ENCODE data around the gene NRXN3. TPM values are rescaled to one million over a fixed set of nuclear protein-coding genes. Genes with fewer than 3 reads are reported as not detected.

NRXN3 gene
- total and polyA plus RNA-seq, 2 of the 4 experiments (the other 2 are of a cell fraction): 4.8 to 25.1 TPM

- TF ChIP-seq RFX5 (IDR thresholded peaks at IDR 0.05; ENCODE audit: low read depth, low read length) (no peak), BHLHE40 (IDR thresholded peaks at IDR 0.05; ENCODE audit: low read depth, low read length) (no peak)
These were observed 880.9 kb downstream of the NRXN3 start (continued) for GRCh38 chr14:79050787-79051727.

- Histone ChIP-seq H3K23ac (ENCODE audit: low read depth, low read length) (no peak overlapping the region), H3K9me3 (ENCODE audit: control insufficient read depth, insufficient read depth, low read length) (no peaks in the 10 kb centered on the region; the same call in 1 of the 2 replicates), H4K91ac (ENCODE audit: insufficient read depth, low read depth, low read length) (no peak overlapping the region), H3K9me1 (ENCODE audit: insufficient read depth, low read length) (no peaks in the 10 kb centered on the region), H2BK5ac (ENCODE audit: low read depth, low read length, poor library complexity, severe bottlenecking) (no peak overlapping the region), H3K14ac (replicated peaks; ENCODE audit: low read depth, low read length) (no peak overlapping the region), H3K4me1 (ENCODE audit: control insufficient read depth, insufficient read depth, low read length) (no peaks in the 10 kb centered on the region; the same call in 1 of the 2 replicates), H3K27me3 (ENCODE audit: control insufficient read depth, insufficient read depth, low read length) (peaks cover 53% of the 10 kb centered on the region), H2BK15ac (ENCODE audit: low read depth, low read length) (no peak overlapping the region), H4K5ac (ENCODE audit: low read depth, low read length) (no peak overlapping the region), H3K36me3 (ENCODE audit: control insufficient read depth, insufficient read depth, low read length) (no peaks in the 10 kb centered on the region), H4K20me1 (ENCODE audit: insufficient read depth, low read length) (peaks cover 3% of the 10 kb centered on the region; the same call in 1 of the 2 replicates), H2AK9ac (replicated peaks; ENCODE audit: low read depth, low read length, poor library complexity) (no peak overlapping the region), H3K18ac (ENCODE audit: low read depth, low read length) (no peak overlapping the region), H3K56ac (ENCODE audit: extremely low read depth, insufficient read depth, low read length) (no peak overlapping the region), H3K27ac (ENCODE audit: insufficient read depth, low read length) (no peak overlapping the region), H3K4me2 (ENCODE audit: low read depth, low read length) (no peak overlapping the region), H3K9ac (ENCODE audit: low read depth, low read length) (no peak overlapping the region), H4K8ac (ENCODE audit: low read depth in 2 of 2, low read length in 2 of 2) (no peak overlapping the region), H3K4me3 (ENCODE audit: insufficient read depth, low read depth, low read length) (no peak overlapping the region), H3K4ac (ENCODE audit: low read depth, low read length) (no peak overlapping the region), H3K79me1 (ENCODE audit: low read depth in 1 of 2, low read length in 2 of 2) (no peaks in the 10 kb centered on the region), H2AK5ac (ENCODE audit: low read depth, low read length) (no peak overlapping the region), H2BK20ac (ENCODE audit: low read depth, low read length) (no peak overlapping the region), H2BK120ac (ENCODE audit: low read depth, low read length) (no peak overlapping the region), H2AFZ (replicated peaks; ENCODE audit: low read length, poor library complexity) (no peak overlapping the region)
- ATAC-seq (ENCODE audit: low read depth): no peak
- DNase-seq: no peak
- ChIA-PET POLR2A (ENCODE audit: unreplicated experiment) (no interaction called here), CTCF (no interaction called here)
- no CpG with 5 or more reads among the region's 4 CpGs for WGBS, 2 experiments (ENCODE audit: extremely low coverage in 2 of 2, insufficient read length in 1 of 2)
- intact Hi-C loops (cut with micrococcal nuclease): no loop called here
- no TSS peak for BruUV-seq (replicated peaks)
- dilution Hi-C loops (cut with HindIII; ENCODE audit: low sequenced_read_pairs, unreplicated experiment): no loop called here
- in situ Hi-C loops (cut with MboI; ENCODE audit: low sequenced_read_pairs): no loop called here
- no peak for TF ChIP-seq SMC3 (IDR thresholded peaks at IDR 0.05; ENCODE audit: low read depth, low read length)
- TF ChIP-seq ELK1 (IDR thresholded peaks at IDR 0.05; ENCODE audit: borderline replicate concordance, low read depth, low read length): no peak
- TF ChIP-seq BHLHE40 (IDR thresholded peaks at IDR 0.05; ENCODE audit: low read depth, low read length): no peak
- TF ChIP-seq RAD21 (IDR thresholded peaks at IDR 0.05; ENCODE audit: low read length): no peak
- TF ChIP-seq NFE2L2 (IDR thresholded peaks at IDR 0.05; ENCODE audit: low read depth, low read length): no peak
- no peak for TF ChIP-seq CEBPB (IDR thresholded peaks at IDR 0.05; ENCODE audit: low read depth, low read length)
- no peak for TF ChIP-seq FOS (IDR thresholded peaks at IDR 0.05; ENCODE audit: low read depth, low read length)
- no peak for TF ChIP-seq MXI1 (IDR thresholded peaks at IDR 0.05; ENCODE audit: borderline replicate concordance, low read depth, low read length)
- TF ChIP-seq POLR2A (IDR thresholded peaks at IDR 0.05; ENCODE audit: low read depth, low read length): no peak
- no peak for TF ChIP-seq MAZ (IDR thresholded peaks at IDR 0.05; ENCODE audit: borderline replicate concordance, low read depth, low read length)
- no peak for TF ChIP-seq USF2 (IDR thresholded peaks at IDR 0.05; ENCODE audit: low read depth, low read length)
- TF ChIP-seq CHD1 (IDR thresholded peaks at IDR 0.05; ENCODE audit: low read depth, low read length): no peak
- no peak for TF ChIP-seq MAFK (IDR thresholded peaks at IDR 0.05; ENCODE audit: low read depth, low read length)
- no peak for TF ChIP-seq RFX5 (IDR thresholded peaks at IDR 0.05; ENCODE audit: low read depth, low read length)
These were observed 881.6 kb downstream of the NRXN3 start for GRCh38 chr14:79051742-79052141.

All from IMR-90 (cell line).